DND-41 (cell line): ENCODE data around the gene EEFSEC.

Experiments used
- EZH2 ChIP-seq: IDR thresholded peaks from 3 replicates; pipeline ENCODE4 v1.6.1; 2012; ENCODE audit warnings: borderline replicate concordance, low read depth, mild to moderate bottlenecking, moderate library complexity, low read length, inconsistent platforms; ENCODE audit not compliant: severe bottlenecking
- TF ChIP-seq, protein P1 (sequence below): IDR thresholded peaks from 2 replicates; pipeline ENCODE4 v1.5.1; 2012; ENCODE audit warnings: borderline replicate concordance, low read length, moderate library complexity, mild to moderate bottlenecking; ENCODE audit not compliant: poor library complexity, severe bottlenecking; ENCODE audit errors: extremely low read depth

- TF ChIP-seq, protein P1, sequence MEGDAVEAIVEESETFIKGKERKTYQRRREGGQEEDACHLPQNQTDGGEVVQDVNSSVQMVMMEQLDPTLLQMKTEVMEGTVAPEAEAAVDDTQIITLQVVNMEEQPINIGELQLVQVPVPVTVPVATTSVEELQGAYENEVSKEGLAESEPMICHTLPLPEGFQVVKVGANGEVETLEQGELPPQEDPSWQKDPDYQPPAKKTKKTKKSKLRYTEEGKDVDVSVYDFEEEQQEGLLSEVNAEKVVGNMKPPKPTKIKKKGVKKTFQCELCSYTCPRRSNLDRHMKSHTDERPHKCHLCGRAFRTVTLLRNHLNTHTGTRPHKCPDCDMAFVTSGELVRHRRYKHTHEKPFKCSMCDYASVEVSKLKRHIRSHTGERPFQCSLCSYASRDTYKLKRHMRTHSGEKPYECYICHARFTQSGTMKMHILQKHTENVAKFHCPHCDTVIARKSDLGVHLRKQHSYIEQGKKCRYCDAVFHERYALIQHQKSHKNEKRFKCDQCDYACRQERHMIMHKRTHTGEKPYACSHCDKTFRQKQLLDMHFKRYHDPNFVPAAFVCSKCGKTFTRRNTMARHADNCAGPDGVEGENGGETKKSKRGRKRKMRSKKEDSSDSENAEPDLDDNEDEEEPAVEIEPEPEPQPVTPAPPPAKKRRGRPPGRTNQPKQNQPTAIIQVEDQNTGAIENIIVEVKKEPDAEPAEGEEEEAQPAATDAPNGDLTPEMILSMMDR, result no peak
- no peak for TF ChIP-seq EZH2
Observed at GRCh38 chr3:128194843-128195242, 41.6 kb downstream of the EEFSEC start.
